HEK293T (cell line): ENCODE data around the gene CETN3.
"Not testable (repeated sequence)": the region's sequence is repeated elsewhere in the genome, so short reads cannot be mapped to it uniquely, and the experiment has no call there.

Experiments
- CTCF ChIA-PET: fragments of 350-600 bp; formaldehyde crosslinking; extraction: SDS; loops from one replicate; lab custom pipeline; 2021; ENCODE audit warnings: antibody characterized with exemption, inconsistent platforms; lab: Yijun Ruan, JAX
- POLR2A ChIA-PET: fragments of 350-600 bp; formaldehyde crosslinking; extraction: SDS; loops from one replicate; lab custom pipeline; 2020; ENCODE audit warnings: antibody characterized with exemption, inconsistent platforms; lab: Yijun Ruan, JAX
- DNase-seq: peaks from one replicate; pipeline ENCODE4 v3.0.0; 2012; ENCODE audit warnings: mixed read lengths; ENCODE audit errors: extremely low spot score
- ARNT ChIP-seq: fragments of 450-650 bp; IDR thresholded peaks from 2 replicates; pipeline ENCODE4 v1.6.1; 2017; ENCODE audit warnings: mild to moderate bottlenecking
- BHLHE40 ChIP-seq: fragments of 450-650 bp; IDR thresholded peaks from 2 replicates; pipeline ENCODE4 v1.6.1; 2016; ENCODE audit warnings: mild to moderate bottlenecking, moderate library complexity, borderline replicate concordance
- CTBP1 ChIP-seq: fragments of 450-650 bp; IDR thresholded peaks from 2 replicates; pipeline ENCODE4 v1.6.1; 2016; ENCODE audit warnings: borderline replicate concordance
- ELF4 ChIP-seq: fragments of 450-650 bp; IDR thresholded peaks from 2 replicates; pipeline ENCODE4 v1.6.1; 2017; ENCODE audit warnings: antibody characterized with exemption
- FOXA1 ChIP-seq: fragments of 450-650 bp; IDR thresholded peaks from 2 replicates; pipeline ENCODE4 v1.6.1; 2016; ENCODE audit warnings: mild to moderate bottlenecking
- FOXK2 ChIP-seq: fragments of 450-650 bp; IDR thresholded peaks from 2 replicates; pipeline ENCODE4 v1.6.1; 2016; ENCODE audit warnings: mild to moderate bottlenecking
- FOXM1 ChIP-seq: fragments of 450-650 bp; IDR thresholded peaks from 2 replicates; pipeline ENCODE4 v1.6.1; 2017; ENCODE audit warnings: mild to moderate bottlenecking, borderline replicate concordance
- HDGF ChIP-seq: fragments of 450-650 bp; IDR thresholded peaks from 2 replicates; pipeline ENCODE4 v1.6.1; 2017; ENCODE audit warnings: antibody characterized with exemption, borderline replicate concordance
- L3MBTL2 ChIP-seq: fragments of 450-650 bp; conservative IDR thresholded peaks from 2 replicates; pipeline ENCODE4 v1.6.1; 2016; ENCODE audit warnings: mild to moderate bottlenecking
- LEF1 ChIP-seq: fragments of 450-650 bp; IDR thresholded peaks from 2 replicates; pipeline ENCODE4 v1.6.1; 2017; ENCODE audit warnings: mild to moderate bottlenecking, borderline replicate concordance
- NFRKB ChIP-seq: fragments of 450-650 bp; IDR thresholded peaks from 2 replicates; pipeline ENCODE4 v1.6.1; 2016; ENCODE audit warnings: mild to moderate bottlenecking, moderate library complexity
- SP1 ChIP-seq: fragments of 450-650 bp; IDR thresholded peaks from 2 replicates; pipeline ENCODE4 v1.6.1; 2017
- SUZ12 ChIP-seq: fragments of 450-650 bp; IDR thresholded peaks from 2 replicates; pipeline ENCODE4 v1.6.1; 2016; ENCODE audit warnings: mild to moderate bottlenecking
- TARDBP ChIP-seq: fragments of 450-650 bp; IDR thresholded peaks from 2 replicates; pipeline ENCODE4 v1.6.1; 2016
- ZNF384 ChIP-seq: fragments of 450-650 bp; IDR thresholded peaks from 2 replicates; pipeline ENCODE4 v1.6.1; 2016
- TF ChIP-seq, protein P1 (sequence below): fragments of 450-650 bp; IDR thresholded peaks from 2 replicates; pipeline ENCODE4 v1.6.1; 2016

Gene CETN3

DNA sequence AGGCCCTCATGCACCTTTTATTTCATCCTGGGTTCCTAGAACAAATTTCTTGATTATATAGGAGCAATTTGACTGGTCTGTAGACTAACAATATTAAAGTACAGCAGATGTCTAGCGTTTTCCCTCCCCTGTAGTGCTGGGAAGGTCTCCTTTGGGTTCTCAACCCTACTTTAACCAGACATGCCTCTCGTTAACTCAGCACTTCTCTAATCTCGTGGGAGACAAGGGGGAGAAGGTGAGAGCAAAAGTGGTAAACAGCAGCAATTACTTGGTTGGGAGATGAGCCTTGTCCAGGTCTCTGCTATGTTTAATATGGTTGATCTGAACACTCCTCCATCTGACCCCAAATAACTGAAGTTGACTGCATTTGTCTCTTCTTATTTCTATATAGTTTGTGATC lies 22.0 kb downstream of the CETN3 start:
- DNase-seq = no peak
- ChIA-PET POLR2A (interaction anchor here (6.1 kb wide), 1 partner anchor 23 kb away, joined by 39 read pairs; the partner anchor contains the start of gene CETN3), CTCF (interaction anchor here (0.6 kb wide), 1 partner anchor 217 kb away, joined by 9 read pairs; no protein-coding TSS in a partner anchor)
- no peak for TF ChIP-seq FOXK2

DNA sequence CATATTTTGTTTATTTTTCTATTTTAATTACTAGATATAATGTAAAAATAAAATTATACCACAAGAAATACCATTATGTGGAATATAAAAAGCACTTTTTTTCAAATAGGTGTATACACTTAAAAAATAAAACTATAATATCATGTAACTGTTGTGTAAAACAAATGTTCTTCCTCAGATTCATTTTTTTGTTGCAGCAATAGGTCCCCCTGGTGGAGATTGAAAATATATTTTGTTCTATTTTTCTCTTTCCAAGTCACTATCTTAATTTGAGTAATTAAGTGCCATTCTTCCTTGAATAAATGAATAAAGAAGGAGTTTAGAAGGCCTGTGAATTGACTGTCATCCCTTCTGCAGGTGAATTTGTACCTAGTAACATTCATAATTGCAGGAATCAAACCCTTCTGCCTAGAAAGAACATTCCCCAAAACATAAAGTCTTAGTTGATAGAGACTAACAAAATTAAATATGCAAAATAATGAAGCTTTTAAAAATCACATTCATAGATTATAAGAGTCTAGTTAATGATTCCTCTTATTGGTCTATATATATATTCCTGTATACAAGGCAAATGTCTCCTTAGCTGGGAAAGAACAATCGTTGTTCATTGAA lies 23.4 kb downstream of the CETN3 start:
- CTCF ChIA-PET = no interaction called here

DNA sequence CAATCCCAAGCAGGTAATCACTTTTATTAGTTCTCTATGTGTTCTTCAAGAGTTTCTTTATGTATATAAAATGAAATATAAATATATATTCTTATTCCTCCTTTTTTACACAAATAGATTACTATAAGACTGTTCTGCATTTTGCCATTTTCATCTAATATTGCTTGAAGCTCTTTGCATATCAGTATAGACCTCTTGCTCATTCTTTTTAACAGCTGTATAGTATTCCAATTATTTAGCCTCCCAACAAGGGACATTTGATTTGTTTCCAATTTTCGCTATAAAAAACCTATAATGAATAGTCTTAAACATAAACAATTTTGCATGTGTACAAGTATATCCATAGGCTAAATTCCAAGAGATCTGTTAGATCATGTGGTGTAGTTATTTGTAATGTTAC lies 25.2 kb downstream of the CETN3 start:
- POLR2A ChIA-PET = interaction anchor here (1.1 kb wide), 1 partner anchor 26 kb away, joined by 4 read pairs; the partner anchor contains the start of gene CETN3
- TF ChIP-seq NFRKB = no peak
- TF ChIP-seq LEF1 = no peak
- no peak for TF ChIP-seq SUZ12
- no peak for TF ChIP-seq CTBP1
- TF ChIP-seq FOXK2 = no peak
- CTCF ChIA-PET = no interaction called here
- no peak for DNase-seq

More for the DNA sequence above, 23.4 kb downstream of the CETN3 start:
- DNase-seq = no peak
- POLR2A ChIA-PET = interaction anchor here (6.1 kb wide), 1 partner anchor 24 kb away, joined by 39 read pairs; the partner anchor contains the start of gene CETN3
- TF ChIP-seq LEF1 (no peak), BHLHE40 (no peak), FOXM1 (no peak), TARDBP (no peak), HDGF (no peak), SP1 (no peak)
- TF ChIP-seq, protein P1, sequence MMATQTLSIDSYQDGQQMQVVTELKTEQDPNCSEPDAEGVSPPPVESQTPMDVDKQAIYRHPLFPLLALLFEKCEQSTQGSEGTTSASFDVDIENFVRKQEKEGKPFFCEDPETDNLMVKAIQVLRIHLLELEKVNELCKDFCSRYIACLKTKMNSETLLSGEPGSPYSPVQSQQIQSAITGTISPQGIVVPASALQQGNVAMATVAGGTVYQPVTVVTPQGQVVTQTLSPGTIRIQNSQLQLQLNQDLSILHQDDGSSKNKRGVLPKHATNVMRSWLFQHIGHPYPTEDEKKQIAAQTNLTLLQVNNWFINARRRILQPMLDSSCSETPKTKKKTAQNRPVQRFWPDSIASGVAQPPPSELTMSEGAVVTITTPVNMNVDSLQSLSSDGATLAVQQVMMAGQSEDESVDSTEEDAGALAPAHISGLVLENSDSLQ = no peak

DNA sequence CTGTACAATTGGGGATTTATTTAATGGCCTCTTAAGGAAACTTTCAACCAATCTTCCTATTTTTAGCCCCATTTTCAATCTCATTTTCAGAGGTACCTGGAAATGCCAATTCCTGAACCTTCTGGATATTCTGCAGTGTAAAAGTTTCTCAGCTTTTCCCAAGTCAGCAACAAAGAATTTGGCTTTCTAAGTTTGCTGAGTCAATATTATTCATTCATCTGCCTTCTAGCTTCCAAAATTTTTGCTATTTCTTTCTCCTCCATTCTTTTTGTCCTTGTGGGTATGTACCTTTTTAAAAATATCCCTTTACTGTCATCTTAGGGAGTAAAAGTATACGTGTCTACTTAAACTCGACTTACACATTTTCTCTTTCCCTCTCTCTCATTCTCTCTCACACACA lies 25.7 kb downstream of the CETN3 start:
- POLR2A ChIA-PET = interaction anchor here (1.1 kb wide), 1 partner anchor 26 kb away, joined by 4 read pairs; the partner anchor contains the start of gene CETN3
- no peak for TF ChIP-seq SUZ12
- TF ChIP-seq ARNT = no peak
- no peak for TF ChIP-seq NFRKB
- TF ChIP-seq L3MBTL2 = no peak
- TF ChIP-seq FOXA1 = no peak
- no peak for TF ChIP-seq HDGF
- TF ChIP-seq ELF4 = no peak
- TF ChIP-seq CTBP1 = no peak
- CTCF ChIA-PET = no interaction called here
- DNase-seq = no peak

DNA sequence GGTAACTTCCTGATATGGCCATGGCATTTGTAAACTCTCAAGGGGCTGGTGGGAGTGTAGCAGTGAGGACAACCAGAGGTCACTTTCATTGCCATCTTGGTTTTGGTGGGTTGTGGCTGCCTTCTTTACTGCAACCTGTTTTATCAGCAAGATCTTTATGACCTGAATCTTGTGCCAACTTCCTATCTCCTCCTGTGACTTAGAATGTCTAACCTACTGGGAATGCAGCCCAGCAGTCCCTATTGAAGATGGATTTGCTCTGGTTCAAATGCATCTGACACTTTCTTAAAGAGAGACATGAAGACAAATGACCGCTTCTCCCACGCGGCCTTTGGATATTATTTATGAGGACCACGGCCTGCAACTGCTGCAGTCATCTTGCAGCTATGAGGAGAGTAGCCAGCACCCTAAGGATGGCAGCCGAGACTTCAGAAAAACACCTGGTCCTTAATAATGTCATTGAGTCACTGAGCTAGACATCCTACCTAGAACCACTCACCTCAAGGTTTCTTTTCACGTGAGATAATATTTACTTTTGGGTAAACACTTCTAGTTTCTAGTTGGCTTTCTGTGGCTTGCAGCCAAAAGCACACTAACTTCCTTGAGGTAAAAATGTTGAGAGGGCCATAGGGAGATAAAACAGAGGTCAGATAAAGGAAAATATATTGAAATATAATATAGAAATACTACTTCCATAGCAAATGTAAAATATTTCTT lies 28.2 kb downstream of the CETN3 start:
- CTCF ChIA-PET = interaction anchor here (0.6 kb wide), 1 partner anchor 651 kb away, joined by 4 read pairs; no protein-coding TSS in a partner anchor
- DNase-seq = no peak
- POLR2A ChIA-PET = no interaction called here
- TF ChIP-seq LEF1 (no peak), L3MBTL2 (no peak), NFRKB (no peak), ARNT (no peak), ELF4 (no peak), FOXK2 (no peak), TARDBP (no peak), HDGF (no peak), CTBP1 (no peak), ZNF384 (no peak)
- TF ChIP-seq, protein P1 = no peak

DNA sequence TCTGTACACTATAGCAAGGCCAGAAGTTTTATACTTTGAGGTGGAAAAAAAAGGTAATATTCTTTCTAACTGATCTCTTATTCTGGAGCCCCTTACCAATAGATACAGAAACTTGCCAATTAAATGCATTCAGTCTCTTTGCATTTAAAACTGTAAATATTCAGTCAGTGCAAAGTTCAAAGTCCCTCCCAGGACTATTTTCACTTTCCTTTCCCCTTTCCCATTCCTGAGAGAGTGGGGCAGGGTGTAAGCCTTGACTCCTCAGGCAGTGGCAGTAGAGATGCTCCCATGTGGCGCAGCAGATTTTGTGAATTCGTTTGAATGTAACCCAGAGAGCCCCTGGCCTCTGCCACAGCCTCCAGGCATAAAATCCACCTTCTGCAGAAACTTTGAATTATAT lies 29.9 kb downstream of the CETN3 start:
- ChIA-PET POLR2A (no interaction called here), CTCF (no interaction called here)
- DNase-seq = no peak
- TF ChIP-seq L3MBTL2 (no peak), CTBP1 (no peak), HDGF (no peak), SUZ12 (no peak), LEF1 (no peak), ELF4 (no peak), TARDBP (no peak), BHLHE40 (no peak), FOXA1 (no peak), ZNF384 (no peak), FOXM1 (no peak), ARNT (no peak), NFRKB (no peak), FOXK2 (no peak)
- TF ChIP-seq, protein P1 = no peak

DNA sequence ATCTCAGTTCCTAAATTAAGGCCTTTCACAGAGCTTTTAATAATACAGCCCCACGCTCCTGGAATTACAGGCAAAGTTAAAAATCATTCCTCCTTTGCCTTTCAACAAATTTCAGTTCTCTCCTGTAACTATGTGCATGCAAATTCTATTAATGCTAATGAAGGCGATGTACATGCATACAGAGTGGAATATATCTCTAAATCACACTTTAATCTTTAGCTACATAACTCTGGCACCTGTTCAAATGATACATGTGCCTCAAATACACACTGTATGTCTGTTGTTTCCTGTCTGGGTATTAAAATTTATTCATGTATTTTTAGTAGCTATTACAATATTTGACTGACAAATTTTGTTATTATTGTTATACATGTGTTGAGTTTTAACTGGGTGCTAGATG lies 30.8 kb downstream of the CETN3 start:
- DNase-seq = no peak
- TF ChIP-seq FOXM1 (no peak), SUZ12 (no peak), BHLHE40 (no peak), HDGF (no peak), ZNF384 (no peak), L3MBTL2 (no peak), ARNT (no peak), NFRKB (no peak), FOXA1 (no peak), LEF1 (no peak), FOXK2 (no peak), CTBP1 (no peak), SP1 (no peak), TARDBP (no peak)
- CTCF ChIA-PET = no interaction called here
- POLR2A ChIA-PET = no interaction called here

DNA sequence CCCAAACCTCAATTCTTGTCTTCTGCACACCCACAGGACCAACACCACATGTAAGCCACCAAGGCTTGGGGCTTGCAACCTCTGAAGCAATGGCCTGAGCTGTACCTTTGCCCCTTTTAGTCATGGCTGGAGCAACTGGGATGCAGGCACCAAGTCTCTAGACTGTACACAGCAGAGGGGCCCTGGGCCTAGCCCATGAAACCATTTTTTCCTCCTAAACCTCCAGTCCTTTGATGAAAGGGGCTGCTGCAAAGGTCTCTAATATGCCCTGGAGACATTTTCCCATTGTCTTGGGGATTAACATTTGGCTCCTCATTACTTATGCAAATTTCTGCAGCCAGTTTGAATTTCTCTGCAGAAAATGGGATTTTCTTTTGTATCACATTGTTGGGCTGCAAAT lies 38.3 kb downstream of the CETN3 start:
- POLR2A ChIA-PET, CTCF ChIA-PET: not testable (repeated sequence)

More for the DNA sequence above, 38.3 kb downstream of the CETN3 start:
- not testable (repeated sequence) for DNase-seq
